Measurements from ENCODE around the gene CLDN2.

The CLDN2 gene

DNA sequence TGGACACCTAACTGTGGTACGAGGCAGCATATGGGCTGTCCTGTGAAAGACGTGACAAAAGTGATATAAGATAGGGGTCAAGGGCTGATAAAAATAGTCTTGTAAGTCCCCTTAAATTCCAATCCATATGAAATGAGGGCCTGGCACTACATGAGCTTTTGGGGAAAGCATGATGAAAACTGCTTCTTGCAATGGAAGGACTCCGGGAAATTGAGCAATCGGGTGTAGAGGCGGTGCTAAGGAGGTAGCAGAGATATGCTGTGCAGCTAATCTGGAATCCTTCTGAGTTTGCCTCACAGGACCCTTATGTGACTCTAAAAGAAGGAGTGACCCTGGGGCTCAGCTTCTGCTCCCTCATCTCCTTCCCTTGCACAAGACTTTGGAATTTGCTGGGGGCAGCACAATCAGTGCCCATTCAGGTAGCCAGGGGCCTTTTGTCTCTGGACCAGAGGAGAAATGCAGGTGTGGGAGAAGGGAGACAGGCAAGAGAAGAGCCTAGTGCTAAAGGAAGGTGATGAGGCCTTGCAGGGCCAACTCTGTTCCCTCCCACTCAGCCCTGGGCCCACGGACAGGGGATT lies 12.8 kb downstream of the CLDN2 start:
- DNase-seq (ENCODE audit: insufficient read length, low spot score) (no peak), FAIRE-seq (no peak)
- TF ChIP-seq, protein P1, sequence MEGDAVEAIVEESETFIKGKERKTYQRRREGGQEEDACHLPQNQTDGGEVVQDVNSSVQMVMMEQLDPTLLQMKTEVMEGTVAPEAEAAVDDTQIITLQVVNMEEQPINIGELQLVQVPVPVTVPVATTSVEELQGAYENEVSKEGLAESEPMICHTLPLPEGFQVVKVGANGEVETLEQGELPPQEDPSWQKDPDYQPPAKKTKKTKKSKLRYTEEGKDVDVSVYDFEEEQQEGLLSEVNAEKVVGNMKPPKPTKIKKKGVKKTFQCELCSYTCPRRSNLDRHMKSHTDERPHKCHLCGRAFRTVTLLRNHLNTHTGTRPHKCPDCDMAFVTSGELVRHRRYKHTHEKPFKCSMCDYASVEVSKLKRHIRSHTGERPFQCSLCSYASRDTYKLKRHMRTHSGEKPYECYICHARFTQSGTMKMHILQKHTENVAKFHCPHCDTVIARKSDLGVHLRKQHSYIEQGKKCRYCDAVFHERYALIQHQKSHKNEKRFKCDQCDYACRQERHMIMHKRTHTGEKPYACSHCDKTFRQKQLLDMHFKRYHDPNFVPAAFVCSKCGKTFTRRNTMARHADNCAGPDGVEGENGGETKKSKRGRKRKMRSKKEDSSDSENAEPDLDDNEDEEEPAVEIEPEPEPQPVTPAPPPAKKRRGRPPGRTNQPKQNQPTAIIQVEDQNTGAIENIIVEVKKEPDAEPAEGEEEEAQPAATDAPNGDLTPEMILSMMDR (IDR thresholded peaks at IDR 0.05; ENCODE audit: insufficient read depth, missing control alignments), result no peak

DNA sequence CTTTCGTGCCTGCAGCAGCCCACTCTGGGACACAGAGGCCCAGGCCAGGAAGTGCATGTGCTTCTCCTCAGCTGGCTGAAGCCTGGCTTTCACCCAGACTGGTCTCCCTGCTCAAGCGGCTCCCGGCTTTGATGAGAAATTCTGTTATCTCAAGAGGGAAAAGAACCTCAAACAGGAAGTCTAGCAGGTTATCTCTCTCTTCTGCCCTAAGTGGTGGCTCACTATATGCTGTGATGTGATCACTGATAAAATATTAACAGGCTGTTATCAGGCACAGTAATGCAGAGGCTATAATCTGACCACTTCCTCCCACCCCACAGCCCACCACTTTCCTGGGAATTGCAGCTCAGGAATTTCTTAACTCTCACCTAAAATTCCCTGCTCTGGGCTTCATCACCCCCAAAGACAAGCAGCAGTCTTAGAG lies 13.3 kb downstream of the CLDN2 start:
- DNase-seq (ENCODE audit: insufficient read length, low spot score) (no peak), FAIRE-seq (no peak)
- TF ChIP-seq, protein P1 (IDR thresholded peaks at IDR 0.05; ENCODE audit: insufficient read depth, missing control alignments), result no peak

DNA sequence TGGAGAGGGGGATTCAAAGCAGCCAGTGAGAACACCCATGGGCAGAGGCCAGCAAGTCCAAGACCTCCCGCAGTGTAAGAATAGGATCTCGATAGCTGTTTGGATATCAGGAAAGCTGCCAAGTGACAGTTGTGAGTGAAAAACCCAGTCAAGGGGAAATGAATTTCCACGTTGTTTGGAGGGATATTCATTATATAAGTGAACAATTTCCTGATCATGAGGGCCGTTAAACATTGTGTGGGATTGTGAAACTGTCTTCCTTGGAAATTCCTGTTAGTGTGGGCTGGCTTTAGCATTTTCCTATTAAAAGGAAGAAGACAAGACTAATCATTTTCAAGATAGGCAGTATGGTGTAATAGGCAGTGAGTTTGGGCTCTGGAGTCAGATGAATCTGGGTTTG lies 15.0 kb downstream of the CLDN2 start:
- TF ChIP-seq, protein P1 (IDR thresholded peaks at IDR 0.05; ENCODE audit: insufficient read depth, missing control alignments), result no peak
- FAIRE-seq (no peak), DNase-seq (ENCODE audit: insufficient read length, low spot score) (no peak)

DNA sequence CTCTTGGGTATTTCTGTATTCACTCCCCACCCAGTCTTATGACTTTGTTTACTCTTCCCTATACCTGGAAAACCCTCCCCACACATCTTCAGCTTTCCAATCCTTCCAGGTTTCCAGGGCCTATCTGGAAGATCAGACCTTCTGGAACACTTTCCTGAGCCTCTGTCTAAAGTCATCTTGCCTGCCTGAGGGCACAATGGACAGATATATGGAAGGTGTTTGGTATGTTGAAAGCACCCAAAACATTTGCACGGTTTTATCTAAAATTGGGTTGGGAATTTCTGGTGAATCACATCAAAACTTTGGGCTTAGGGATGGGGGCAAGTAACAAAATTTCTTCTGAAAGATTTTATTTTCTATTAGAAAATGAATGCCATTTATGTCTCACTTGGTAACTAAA lies 16.0 kb downstream of the CLDN2 start:
- TF ChIP-seq, protein P1 (IDR thresholded peaks at IDR 0.05; ENCODE audit: insufficient read depth, missing control alignments), result no peak
- DNase-seq (ENCODE audit: insufficient read length, low spot score), result no peak
- FAIRE-seq, result no peak

DNA sequence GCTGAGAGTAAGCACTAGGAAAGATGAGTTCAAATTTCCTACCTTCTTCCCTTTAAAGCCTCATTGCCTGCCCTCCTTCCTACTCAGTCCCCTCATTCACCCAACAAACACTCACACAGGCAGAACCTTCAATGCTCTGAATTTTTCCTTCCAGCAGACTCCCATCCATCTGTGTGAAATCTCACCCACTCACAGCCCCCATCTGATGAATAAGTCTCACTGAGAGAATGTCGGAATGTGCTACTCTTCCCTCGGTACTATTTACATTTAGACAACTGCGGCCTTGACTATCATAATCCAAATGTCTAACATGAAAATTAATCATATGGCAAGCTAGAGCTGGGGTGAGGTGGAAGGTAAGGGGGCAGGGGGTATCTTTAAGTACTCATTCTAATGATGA lies 19.4 kb downstream of the CLDN2 start:
- DNase-seq (ENCODE audit: insufficient read length, low spot score) (no peak), FAIRE-seq (no peak)
- TF ChIP-seq, protein P1 (IDR thresholded peaks at IDR 0.05; ENCODE audit: insufficient read depth, missing control alignments), result no peak

DNA sequence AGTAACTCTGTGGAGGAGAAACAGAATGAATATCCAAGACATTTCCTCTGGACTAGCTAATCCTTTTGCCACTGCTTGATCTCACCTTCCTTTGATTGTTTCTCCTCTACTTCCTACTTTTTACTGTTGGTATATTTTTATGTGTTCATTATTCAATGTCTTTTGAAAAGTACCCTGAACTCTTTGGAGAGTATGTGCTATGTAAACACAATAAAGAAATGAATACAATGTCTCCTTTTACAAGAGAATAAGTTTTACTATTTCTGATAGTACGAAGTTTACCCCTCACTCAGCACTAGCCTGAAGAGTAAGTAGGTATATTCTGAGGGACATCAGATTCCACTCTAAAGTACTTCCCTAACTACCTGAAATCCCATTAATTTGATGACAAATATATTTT lies 19.9 kb downstream of the CLDN2 start:
- TF ChIP-seq, protein P1 (IDR thresholded peaks at IDR 0.05; ENCODE audit: insufficient read depth, missing control alignments), result no peak
- DNase-seq (ENCODE audit: insufficient read length, low spot score) (no peak), FAIRE-seq (no peak)

GRCh38 chrX:106946464-106946863 lies 26.3 kb downstream of the CLDN2 start:
- TF ChIP-seq, protein P1 (IDR thresholded peaks at IDR 0.05; ENCODE audit: insufficient read depth, missing control alignments), result no peak
- no peak for FAIRE-seq
- DNase-seq (ENCODE audit: insufficient read length, low spot score), result no peak
